Naive B cell (primary cell): Measurements from ENCODE around the gene SIL1. TPM values are rescaled to one million over a fixed set of nuclear protein-coding genes. Genes with fewer than 3 reads are reported as not detected.
A peak's percentile ranks its signal among the peaks of the same experiment; 100 is the strongest.
"Not testable (repeated sequence)": the region's sequence is repeated elsewhere in the genome, so short reads cannot be mapped to it uniquely, and the experiment has no call there.

ENCODE experiments used
- ATAC-seq, 2 donors: fragments of 150-1000 bp; cut with Tn5 transposase; 2 replicates each; pipeline ENCODE4 v1.10.0; 2021; ENCODE audit warnings: low read depth in 2 of 2, mild to moderate bottlenecking in 2 of 2, moderate library complexity in 2 of 2
- DNase-seq: peaks from one replicate; pipeline ENCODE4 v3.0.0; 2022
- H3K27ac Mint-ChIP-seq, 6 donors: one replicate each; pipeline ENCODE4 v1.8.0; 2020 to 2022; ENCODE audit warnings: mild to moderate bottlenecking in 6 of 6, mixed read lengths in 6 of 6, moderate library complexity in 5 of 6, inconsistent platforms in 2 of 6
- H3K27me3 Mint-ChIP-seq, 3 donors: one replicate each; pipeline ENCODE4 v1.8.0; 2021 to 2022; ENCODE audit warnings: mixed read lengths in 3 of 3, mild to moderate bottlenecking in 1 of 3
- H3K36me3 Mint-ChIP-seq, 2 donors: one replicate each; pipeline ENCODE4 v1.8.0; 2020 to 2022; ENCODE audit warnings: mixed read lengths in 2 of 2, inconsistent platforms in 1 of 2, mild to moderate bottlenecking in 1 of 2
- H3K4me1 Mint-ChIP-seq, 3 donors: one replicate each; pipeline ENCODE4 v1.8.0; 2020 to 2022; ENCODE audit warnings: mixed read lengths in 3 of 3, inconsistent platforms in 1 of 3, mild to moderate bottlenecking in 1 of 3, moderate library complexity in 1 of 3
- H3K4me3 Mint-ChIP-seq, 8 donors: one replicate each; pipeline ENCODE4 v1.8.0; 2020 to 2022; ENCODE audit warnings: mild to moderate bottlenecking in 8 of 8, mixed read lengths in 8 of 8, moderate library complexity in 8 of 8, inconsistent platforms in 2 of 8
- H3K9me3 Mint-ChIP-seq, 7 donors: one replicate each; pipeline ENCODE4 v1.8.0; 2020 to 2022; ENCODE audit warnings: mixed read lengths in 7 of 7, mild to moderate bottlenecking in 5 of 7, inconsistent platforms in 2 of 7, moderate library complexity in 1 of 7
- polyA plus RNA-seq, 6 donors: library from polyadenylated mRNA; unstranded; fragments of 300-500 nt; fragmentation: Illumina TruSeq; gene quantifications; one replicate each; pipeline ENCODE4 v1.2.3, GENCODE V29; 2021; ENCODE audit warnings: low read depth in 6 of 6

The SIL1 gene
- polyA plus RNA-seq, 6 donors from 2014 or later, result 9.1 to 18.7 (median 13.6) TPM

DNA sequence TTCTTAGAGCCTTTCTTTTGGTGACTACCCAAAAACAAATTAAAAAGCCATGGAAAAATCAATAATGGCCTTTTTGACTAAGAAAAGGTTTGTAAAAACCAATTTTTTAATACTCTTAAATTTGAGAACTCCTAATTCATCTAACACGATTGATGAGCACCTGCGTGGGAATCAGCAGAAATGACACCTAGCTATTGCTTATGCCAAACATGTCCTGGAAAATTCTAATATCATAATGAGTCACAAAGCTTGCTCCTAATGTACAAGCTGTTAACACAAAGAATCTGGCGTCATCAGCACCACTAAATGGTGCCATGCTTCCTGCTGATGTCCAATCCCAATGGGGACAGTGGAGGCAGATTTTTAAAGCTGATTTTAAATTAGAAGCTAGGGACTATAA is 176.8 kb downstream of the SIL1 start:
- ATAC-seq, result no peak
- DNase-seq, result no peak
- no peaks in the 10 kb centered on the region for H3K27me3 Mint-ChIP-seq
- H3K36me3 Mint-ChIP-seq, result peaks cover 30 to 40% of the 10 kb centered on the region in 2 donors
- H3K4me1 Mint-ChIP-seq, result no peaks in the 10 kb centered on the region
- H3K4me3 Mint-ChIP-seq, result no peak overlapping the region
- H3K27ac Mint-ChIP-seq, result no peak overlapping the region
- H3K9me3 Mint-ChIP-seq, result no peaks in the 10 kb centered on the region

DNA sequence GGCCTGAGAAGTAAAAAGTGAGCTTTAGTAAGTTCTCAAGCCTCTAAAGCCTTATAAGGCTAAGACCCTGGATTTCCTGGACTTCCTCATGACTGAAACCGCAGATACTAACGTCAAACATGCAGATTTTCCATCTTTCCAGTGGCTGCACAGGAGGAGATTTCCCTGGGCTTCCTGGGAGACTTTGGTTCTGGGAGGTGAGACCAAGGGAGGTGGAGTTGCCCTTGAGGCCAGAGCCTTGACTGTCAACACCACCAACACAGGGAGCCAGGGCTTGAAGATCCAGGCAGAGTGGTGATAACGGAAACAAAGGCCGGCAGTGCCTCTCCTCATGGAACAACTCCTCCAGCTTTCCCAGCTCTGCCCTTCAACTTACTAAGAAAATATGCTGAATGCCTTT is 178.3 kb downstream of the SIL1 start:
- no peak overlapping the region for H3K4me3 Mint-ChIP-seq
- no peaks in the 10 kb centered on the region for H3K27me3 Mint-ChIP-seq
- peak overlapping the region in 1 of 6 donors; percentile 30 for H3K27ac Mint-ChIP-seq
- DNase-seq, result no peak
- peaks cover 30 to 44% of the 10 kb centered on the region in 2 donors for H3K36me3 Mint-ChIP-seq
- no peaks in the 10 kb centered on the region for H3K4me1 Mint-ChIP-seq
- ATAC-seq, result no peak
- no peaks in the 10 kb centered on the region for H3K9me3 Mint-ChIP-seq

DNA sequence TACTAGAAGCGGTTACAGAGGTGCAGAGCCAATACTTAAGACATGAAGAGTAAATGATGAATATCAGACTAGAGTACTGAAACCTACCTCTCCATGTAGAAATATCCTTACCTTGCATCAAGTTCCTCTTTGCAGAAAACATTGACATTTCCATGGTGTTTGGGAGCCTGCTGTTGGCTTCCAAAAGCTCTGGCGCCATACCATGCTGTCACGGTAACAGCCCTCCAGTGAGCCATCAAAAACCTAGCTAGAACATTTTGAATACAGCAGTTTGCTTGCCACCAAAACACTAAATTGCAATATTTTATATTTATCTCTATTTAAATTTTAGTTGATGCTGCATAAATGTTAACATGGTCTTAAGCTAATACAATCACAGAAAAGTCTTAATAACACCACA is 179.0 kb downstream of the SIL1 start:
- Mint-ChIP-seq H3K27ac (no peak overlapping the region), H3K27me3 (no peaks in the 10 kb centered on the region), H3K9me3 (no peaks in the 10 kb centered on the region), H3K36me3 (peaks cover 34 to 38% of the 10 kb centered on the region in 2 donors), H3K4me1 (no peaks in the 10 kb centered on the region), H3K4me3 (no peak overlapping the region)
- ATAC-seq (no peak), DNase-seq (no peak)

DNA sequence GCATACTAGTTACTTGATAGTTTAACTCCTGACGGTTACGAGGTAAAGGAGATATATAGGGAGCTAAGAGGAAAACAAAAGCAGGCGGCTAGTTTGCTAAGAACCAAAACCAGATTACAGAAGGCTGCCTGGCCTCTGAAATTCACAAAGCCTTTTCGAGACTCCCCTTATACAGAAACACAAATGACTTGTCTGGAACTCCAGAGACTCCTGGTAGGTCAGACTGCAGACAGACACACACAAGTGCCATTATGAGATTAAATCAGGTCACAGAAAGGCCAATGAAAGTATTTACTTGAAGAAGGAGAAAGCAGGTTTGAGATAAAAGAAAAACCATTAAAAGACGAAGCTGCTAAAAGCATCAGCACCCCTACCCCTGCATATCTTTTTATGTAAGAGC is 180.5 kb downstream of the SIL1 start:
- Mint-ChIP-seq H3K4me3 (no peak overlapping the region), H3K27me3 (no peaks in the 10 kb centered on the region), H3K27ac (peak overlapping the region in 1 of 6 donors; percentile 27), H3K4me1 (no peaks in the 10 kb centered on the region), H3K36me3 (peaks cover 32 to 38% of the 10 kb centered on the region in 2 donors), H3K9me3 (no peaks in the 10 kb centered on the region)
- DNase-seq (no peak), ATAC-seq (no peak)

DNA sequence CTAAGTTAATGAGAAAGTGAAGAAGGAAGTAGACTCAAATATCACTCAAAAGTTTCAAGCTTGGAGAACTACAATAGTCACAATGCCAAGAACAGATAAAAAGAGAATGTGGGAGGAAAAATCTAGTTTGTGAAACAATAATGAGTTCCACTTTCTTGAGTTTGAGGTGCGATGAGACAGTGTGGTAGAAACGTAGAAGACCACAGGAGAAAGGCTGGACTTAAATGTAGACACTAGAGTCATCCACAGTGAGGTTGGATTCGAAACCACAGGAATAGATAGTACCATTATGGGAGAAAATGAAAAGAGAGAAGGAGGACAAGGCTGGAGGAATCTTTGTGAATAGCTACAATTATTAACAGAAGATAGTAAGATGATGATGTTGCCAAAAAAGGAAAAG is 182.0 kb downstream of the SIL1 start:
- Mint-ChIP-seq H3K27ac (peak overlapping the region in 1 of 6 donors; percentile 77), H3K9me3 (peaks cover 0 to 2% (median 0%) of the 10 kb centered on the region in 7 donors), H3K36me3 (peaks cover 38 to 40% of the 10 kb centered on the region in 2 donors), H3K4me1 (peaks cover 0 to 7% (median 0%) of the 10 kb centered on the region in 3 donors), H3K4me3 (no peak overlapping the region), H3K27me3 (no peaks in the 10 kb centered on the region)
- DNase-seq (no peak), ATAC-seq (no peak)

DNA sequence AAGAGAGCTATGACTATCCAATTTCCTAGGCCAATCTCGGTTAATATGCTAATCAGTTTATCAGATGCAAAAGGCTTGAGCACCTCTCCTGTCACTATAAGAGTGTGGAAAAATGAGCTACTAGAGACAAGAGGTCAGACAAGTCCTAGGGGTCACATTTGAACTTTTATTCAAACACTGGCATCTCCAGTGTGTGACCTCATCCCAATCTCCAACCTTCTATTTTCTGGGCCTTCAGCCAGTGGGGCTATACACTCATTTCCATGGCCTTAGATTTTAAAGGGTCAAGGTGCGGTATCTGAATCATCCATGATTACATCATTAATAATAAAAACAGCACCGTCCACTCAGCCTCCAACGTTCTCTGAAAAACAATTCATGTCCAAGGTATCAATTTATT is 183.4 kb downstream of the SIL1 start:
- H3K27ac Mint-ChIP-seq, result no peak overlapping the region
- no peak overlapping the region for H3K4me3 Mint-ChIP-seq
- H3K27me3 Mint-ChIP-seq, result no peaks in the 10 kb centered on the region
- DNase-seq (no peak), ATAC-seq (no peak)
- H3K9me3 Mint-ChIP-seq, result peaks cover 0 to 2% (median 0%) of the 10 kb centered on the region in 7 donors
- peaks cover 26 to 40% of the 10 kb centered on the region in 2 donors for H3K36me3 Mint-ChIP-seq
- H3K4me1 Mint-ChIP-seq, result peaks cover 0 to 7% (median 0%) of the 10 kb centered on the region in 3 donors

DNA sequence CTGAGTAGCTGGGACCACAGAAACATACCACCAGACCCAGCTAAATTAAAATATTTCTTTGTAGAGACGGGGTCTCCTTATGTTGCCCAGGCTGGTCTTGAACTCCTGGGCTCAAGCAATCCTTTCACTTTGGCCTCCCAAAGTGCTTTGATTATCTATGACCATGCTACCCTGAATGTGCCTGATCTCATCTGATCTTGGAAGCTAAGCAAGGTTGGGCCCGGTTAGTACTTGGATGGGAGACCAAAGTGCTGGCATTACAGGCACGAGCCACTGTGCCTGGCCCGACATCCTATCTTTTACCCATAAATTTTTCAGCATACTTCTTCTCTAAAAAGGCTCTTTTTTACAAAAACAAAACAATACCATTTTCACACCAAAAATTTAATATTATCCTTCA is 186.0 kb downstream of the SIL1 start:
- peaks cover 0 to 2% (median 0%) of the 10 kb centered on the region in 7 donors for H3K9me3 Mint-ChIP-seq
- H3K4me1 Mint-ChIP-seq, result peaks cover 0 to 7% (median 0%) of the 10 kb centered on the region in 3 donors
- no peaks in the 10 kb centered on the region for H3K27me3 Mint-ChIP-seq
- peak overlapping the region in 1 of 6 donors; percentile 75 for H3K27ac Mint-ChIP-seq
- ATAC-seq (no peak), DNase-seq (no peak)
- peaks cover 13 to 28% of the 10 kb centered on the region in 2 donors for H3K36me3 Mint-ChIP-seq
- H3K4me3 Mint-ChIP-seq, result peak overlapping the region in 3 of 8 donors; percentile 38 to 55 (median 51)

DNA sequence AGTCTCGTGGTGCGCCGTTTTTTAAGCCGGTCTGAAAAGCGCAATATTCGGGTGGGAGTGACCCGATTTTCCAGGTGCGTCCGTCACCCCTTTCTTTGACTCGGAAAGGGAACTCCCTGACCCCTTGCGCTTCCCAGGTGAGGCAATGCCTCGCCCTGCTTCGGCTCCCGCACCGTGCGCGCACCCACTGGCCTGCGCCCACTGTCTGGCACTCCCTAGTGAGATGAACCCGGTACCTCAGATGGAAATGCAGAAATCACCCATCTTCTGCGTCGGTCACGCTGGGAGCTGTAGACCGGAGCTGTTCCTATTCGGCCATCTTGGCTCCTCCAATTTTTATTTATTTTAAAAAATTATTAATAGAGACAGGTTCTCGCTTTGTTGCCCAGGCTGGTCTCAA is 187.0 kb downstream of the SIL1 start:
- ATAC-seq, H3K27ac Mint-ChIP-seq, DNase-seq, H3K9me3 Mint-ChIP-seq, H3K27me3 Mint-ChIP-seq, H3K4me1 Mint-ChIP-seq: not testable (repeated sequence)
- peak overlapping the region in 4 of 8 donors; percentile 20 to 84 (median 56) for H3K4me3 Mint-ChIP-seq
- H3K36me3 Mint-ChIP-seq, result peaks cover 9 to 23% of the 10 kb centered on the region in 2 donors

DNA sequence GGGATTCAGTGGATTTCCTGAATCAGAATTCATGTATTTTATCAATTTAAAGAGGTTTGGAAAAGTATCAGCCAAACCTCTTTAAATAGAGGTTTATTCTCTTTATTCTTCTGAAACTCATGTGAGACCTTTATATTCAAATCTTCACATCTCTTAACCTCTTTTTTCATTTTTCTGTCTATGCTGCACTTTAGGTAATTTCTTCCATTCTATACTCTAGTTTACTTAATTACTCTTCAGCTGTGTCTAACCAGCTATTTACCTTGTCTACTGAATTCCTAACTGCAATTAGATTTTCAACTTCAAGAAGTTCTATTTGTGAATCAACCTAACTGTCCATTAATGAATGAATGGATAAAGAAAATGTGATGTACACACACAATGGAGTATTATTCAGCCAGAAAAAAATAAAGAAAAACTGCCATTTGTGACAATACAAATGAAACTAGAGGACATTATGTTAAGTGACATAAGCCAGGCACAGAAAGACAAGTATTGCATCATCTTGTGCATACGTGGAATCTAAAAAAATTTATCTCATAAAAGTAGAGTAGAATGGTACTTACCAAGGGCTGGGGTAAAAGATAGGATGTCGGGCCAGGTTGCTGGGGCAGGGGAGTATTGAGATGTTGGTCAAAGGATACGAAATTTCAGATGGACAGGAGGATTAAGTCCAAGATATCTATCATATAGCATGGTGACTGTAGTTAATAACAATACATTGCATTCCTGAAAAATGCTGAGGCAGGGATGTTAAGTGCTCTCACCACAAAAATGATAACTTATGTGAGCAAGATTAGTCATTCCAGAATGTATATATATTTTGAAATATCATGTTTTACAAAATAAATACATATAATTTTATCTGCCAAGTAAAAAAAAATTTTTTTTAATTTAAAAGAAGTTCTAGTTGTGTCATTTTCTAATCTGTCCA is 193.5 kb downstream of the SIL1 start:
- ATAC-seq, result no peak
- H3K4me1 Mint-ChIP-seq, result no peaks in the 10 kb centered on the region
- no peak overlapping the region for H3K4me3 Mint-ChIP-seq
- H3K27me3 Mint-ChIP-seq, result no peaks in the 10 kb centered on the region
- DNase-seq, result no peak
- H3K9me3 Mint-ChIP-seq, result peaks cover 0 to 4% (median 0%) of the 10 kb centered on the region in 7 donors
- peaks cover 0 to 7% of the 10 kb centered on the region in 2 donors for H3K36me3 Mint-ChIP-seq
- no peak overlapping the region for H3K27ac Mint-ChIP-seq

DNA sequence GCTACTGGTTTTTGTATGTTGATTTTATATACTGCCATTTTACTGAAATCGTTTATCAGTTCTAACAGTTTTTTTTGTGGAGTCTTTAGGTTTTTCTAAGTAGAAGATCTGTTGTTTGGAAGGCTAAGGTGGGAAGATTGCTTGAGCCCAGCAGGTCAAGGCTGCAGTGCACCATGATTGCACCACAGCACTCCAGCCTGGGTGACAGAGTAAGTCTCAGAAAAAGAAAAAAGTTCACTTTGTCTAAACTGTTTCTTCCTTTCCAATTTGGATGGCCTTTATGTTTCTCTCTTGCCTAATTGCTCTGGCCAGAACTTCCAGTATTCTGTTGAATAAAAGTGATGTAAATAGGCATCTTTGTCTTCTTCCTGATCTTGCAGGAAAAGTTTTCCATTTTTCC is 198.5 kb downstream of the SIL1 start:
- Mint-ChIP-seq H3K4me3 (no peak overlapping the region), H3K4me1 (no peaks in the 10 kb centered on the region), H3K27ac (no peak overlapping the region), H3K27me3 (no peaks in the 10 kb centered on the region), H3K36me3 (peaks cover 0 to 8% of the 10 kb centered on the region in 2 donors), H3K9me3 (peaks cover 0 to 12% (median 7%) of the 10 kb centered on the region in 7 donors)
- ATAC-seq (no peak), DNase-seq (no peak)

DNA sequence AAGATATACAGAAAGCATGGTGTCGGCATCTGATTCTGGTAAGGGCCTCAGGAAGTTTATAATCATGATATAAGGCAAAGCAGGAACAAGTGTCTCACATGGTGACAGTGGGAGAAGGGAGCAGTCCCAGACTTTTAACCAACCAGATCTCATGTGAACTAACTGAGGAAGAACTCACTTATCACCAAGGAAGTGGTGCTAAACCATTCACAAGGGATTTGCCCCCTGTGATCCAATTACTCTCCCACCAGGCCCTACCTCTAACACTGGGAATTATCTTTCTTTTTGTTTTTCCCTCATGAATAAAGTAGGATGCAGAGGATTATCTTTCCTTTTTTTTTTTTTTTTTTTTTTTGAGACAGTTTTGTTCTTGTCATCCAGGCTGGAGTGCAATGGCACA is 199.6 kb downstream of the SIL1 start:
- H3K9me3 Mint-ChIP-seq, result peaks cover 0 to 12% (median 7%) of the 10 kb centered on the region in 7 donors
- ATAC-seq, result no peak
- no peak overlapping the region for H3K4me3 Mint-ChIP-seq
- H3K4me1 Mint-ChIP-seq, result no peaks in the 10 kb centered on the region
- H3K27ac Mint-ChIP-seq, result no peak overlapping the region
- H3K27me3 Mint-ChIP-seq, result no peaks in the 10 kb centered on the region
- H3K36me3 Mint-ChIP-seq, result peaks cover 0 to 8% of the 10 kb centered on the region in 2 donors
- no peak for DNase-seq

DNA sequence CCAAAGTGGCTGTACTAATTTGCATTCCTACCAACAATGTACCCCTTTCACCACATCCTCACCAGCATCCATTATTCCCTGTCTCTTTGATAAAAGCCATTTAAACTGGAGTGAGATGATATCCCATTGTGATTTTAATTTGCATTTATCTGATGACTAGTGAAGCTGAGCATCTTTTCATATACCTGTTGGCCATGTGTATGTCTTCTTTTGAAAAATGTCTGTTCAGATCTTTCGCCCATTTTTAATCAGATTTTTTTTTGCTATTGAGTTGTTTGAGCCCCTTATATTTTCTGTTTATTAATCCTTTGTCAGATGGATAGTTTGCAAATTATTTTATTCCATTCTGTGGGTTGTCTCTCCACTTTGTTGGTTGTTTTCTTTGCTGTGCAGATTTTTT is 202.0 kb downstream of the SIL1 start:
- H3K27me3 Mint-ChIP-seq, result no peaks in the 10 kb centered on the region
- no peak for ATAC-seq
- H3K27ac Mint-ChIP-seq, result peak overlapping the region in 1 of 6 donors; percentile 47
- peaks cover 0 to 12% (median 7%) of the 10 kb centered on the region in 7 donors for H3K9me3 Mint-ChIP-seq
- DNase-seq, result no peak
- no peaks in the 10 kb centered on the region for H3K4me1 Mint-ChIP-seq
- peaks cover 0 to 8% of the 10 kb centered on the region in 2 donors for H3K36me3 Mint-ChIP-seq
- no peak overlapping the region for H3K4me3 Mint-ChIP-seq

DNA sequence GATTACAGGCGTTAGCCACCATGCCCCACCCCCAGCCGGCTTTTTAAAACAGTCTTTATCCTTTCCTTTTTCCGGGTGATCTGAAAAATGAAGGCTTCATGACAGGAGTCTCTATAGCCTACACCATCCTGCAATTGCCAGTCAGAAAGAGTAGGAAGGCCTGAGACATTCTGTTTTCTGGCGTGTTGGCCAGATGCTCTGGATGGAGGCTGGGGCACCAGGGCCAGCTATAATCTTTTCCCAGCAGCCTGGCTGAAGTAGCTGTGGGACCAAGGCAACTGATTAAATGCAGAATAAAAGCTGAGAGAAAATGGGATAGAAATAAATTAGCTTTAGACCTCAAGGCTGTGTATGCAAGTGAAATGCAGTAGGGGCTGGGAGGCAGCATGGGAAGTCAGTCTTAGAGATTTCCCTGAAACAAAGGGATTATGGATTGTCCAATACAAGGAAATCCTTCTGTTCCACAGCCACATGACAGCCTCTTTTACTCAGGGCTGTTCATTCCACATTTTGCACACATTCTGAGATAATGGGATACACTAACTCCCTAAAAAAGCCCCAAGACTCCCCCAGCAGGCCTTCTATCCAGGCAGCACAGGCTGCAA is 207.1 kb downstream of the SIL1 start:
- H3K36me3 Mint-ChIP-seq, result no peaks in the 10 kb centered on the region
- H3K9me3 Mint-ChIP-seq, result peaks cover 0 to 3% (median 2%) of the 10 kb centered on the region in 7 donors
- H3K27me3 Mint-ChIP-seq, result no peaks in the 10 kb centered on the region
- H3K4me1 Mint-ChIP-seq, result no peaks in the 10 kb centered on the region
- ATAC-seq (no peak), DNase-seq (no peak)
- H3K27ac Mint-ChIP-seq, result no peak overlapping the region
- H3K4me3 Mint-ChIP-seq, result no peak overlapping the region

DNA sequence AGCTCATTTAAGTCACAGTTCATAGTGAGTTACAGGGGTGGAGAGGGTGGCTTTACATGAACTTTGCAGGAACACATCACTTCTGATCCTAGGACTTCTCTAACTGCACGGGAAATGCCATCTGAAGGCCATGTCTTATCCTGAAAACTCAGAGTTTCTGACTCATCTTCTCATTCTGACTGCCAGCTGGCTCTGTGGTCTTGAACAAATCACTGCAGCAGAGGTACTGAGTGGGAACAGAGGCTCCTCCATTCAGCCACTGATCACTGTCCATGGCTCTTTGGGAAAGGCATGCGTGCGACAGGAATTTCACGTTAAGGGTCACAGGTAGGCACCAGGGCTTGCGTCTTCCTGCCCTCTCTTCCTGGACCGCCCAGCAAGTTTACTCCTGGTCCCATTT is 208.4 kb downstream of the SIL1 start:
- Mint-ChIP-seq H3K36me3 (no peaks in the 10 kb centered on the region), H3K4me3 (no peak overlapping the region), H3K27ac (peak overlapping the region in 1 of 6 donors; percentile 34), H3K9me3 (no peaks in the 10 kb centered on the region), H3K27me3 (no peaks in the 10 kb centered on the region), H3K4me1 (no peaks in the 10 kb centered on the region)
- ATAC-seq (no peak), DNase-seq (no peak)
